Ishikawa (cell line): ENCODE data around the gene CYP2U1.

Source experiments
- EGR1 ChIP-seq: IDR thresholded peaks from 2 replicates; pipeline ENCODE4 v1.6.1; 2012
- EP300 ChIP-seq: IDR thresholded peaks from 2 replicates; pipeline ENCODE4 v1.6.1; 2012; ENCODE audit warnings: borderline replicate concordance
- NFIC ChIP-seq: IDR thresholded peaks from 2 replicates; pipeline ENCODE4 v1.6.1; 2012
- RAD21 ChIP-seq: IDR thresholded peaks from 2 replicates; pipeline ENCODE4 v1.6.1; 2012; ENCODE audit warnings: low read depth
- YY1 ChIP-seq: IDR thresholded peaks from 2 replicates; pipeline ENCODE4 v1.6.1; 2012; ENCODE audit warnings: low read depth
- TF ChIP-seq, protein P1 (sequence below): IDR thresholded peaks from 2 replicates; pipeline ENCODE4 v1.6.1; 2012
- TF ChIP-seq, protein P2 (sequence below): IDR thresholded peaks from 2 replicates; pipeline ENCODE4 v1.6.1; 2012

DNA sequence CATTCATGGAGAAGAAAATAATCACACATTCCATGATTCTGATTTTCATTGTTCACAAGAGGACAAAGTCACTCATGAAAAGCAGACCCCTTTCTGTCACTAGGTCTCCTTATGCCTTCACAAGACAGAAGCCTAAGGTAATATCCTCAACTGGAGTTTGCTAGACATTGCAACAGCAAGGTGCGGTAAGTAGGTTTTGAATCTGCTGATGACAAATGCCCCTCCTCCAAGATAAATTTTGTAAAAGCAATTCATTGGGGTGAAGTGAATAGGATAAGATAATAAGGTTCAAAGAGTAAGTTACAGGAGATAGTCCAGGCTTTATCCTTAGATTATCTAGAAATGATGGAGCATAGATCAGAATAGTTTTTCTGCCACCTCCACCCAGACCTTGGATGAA is 16.1 kb upstream of the CYP2U1 start:
- TF ChIP-seq EP300 (no peak), YY1 (no peak), RAD21 (no peak), EGR1 (no peak), NFIC (no peak)
- TF ChIP-seq, protein P1, sequence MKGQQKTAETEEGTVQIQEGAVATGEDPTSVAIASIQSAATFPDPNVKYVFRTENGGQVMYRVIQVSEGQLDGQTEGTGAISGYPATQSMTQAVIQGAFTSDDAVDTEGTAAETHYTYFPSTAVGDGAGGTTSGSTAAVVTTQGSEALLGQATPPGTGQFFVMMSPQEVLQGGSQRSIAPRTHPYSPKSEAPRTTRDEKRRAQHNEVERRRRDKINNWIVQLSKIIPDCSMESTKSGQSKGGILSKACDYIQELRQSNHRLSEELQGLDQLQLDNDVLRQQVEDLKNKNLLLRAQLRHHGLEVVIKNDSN, result no peak
- TF ChIP-seq, protein P2, sequence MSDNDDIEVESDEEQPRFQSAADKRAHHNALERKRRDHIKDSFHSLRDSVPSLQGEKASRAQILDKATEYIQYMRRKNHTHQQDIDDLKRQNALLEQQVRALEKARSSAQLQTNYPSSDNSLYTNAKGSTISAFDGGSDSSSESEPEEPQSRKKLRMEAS, result no peak
